ENCODE measurements around the gene ADGRG1. TPM values are rescaled to one million over a fixed set of nuclear protein-coding genes. Genes with fewer than 3 reads are reported as not detected.

The ADGRG1 gene
- total and polyA plus RNA-seq, 2 donors (not counting 1 experiment from before 2014, with no cell fraction given): 1.6 to 1.8 TPM

DNA sequence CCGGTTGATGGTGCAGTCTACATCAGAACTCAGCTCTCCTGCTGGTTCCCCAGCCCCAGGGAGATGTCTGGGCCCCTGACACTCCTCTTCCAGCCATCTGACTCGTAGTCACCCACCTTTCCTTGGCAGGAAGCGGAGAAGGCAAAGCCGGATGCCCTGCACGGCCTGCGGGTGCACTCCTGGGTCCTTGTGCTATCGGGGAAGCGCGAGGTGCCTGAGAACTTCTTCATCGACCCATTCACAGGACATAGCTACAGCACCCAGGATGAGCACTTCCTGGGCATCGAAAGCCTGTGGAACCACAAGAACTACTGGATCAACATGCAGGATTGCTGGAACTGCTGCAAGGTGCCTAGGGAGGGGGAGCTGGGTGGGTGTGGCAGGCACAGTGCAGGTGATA is 78.9 kb downstream of the ADGRG1 start:
- H4K20me1 ChIP-seq (ENCODE audit: control insufficient read depth, extremely low read depth, insufficient read depth, low read length): no peaks in the 10 kb centered on the region
- no peak for DNase-seq (ENCODE audit: low read depth in 2 of 2)
- no peaks in the 10 kb centered on the region for H3K79me2 ChIP-seq (ENCODE audit: control insufficient read depth, insufficient read depth, low read length)
- no peak overlapping the region for H2AFZ ChIP-seq (ENCODE audit: low read length)
- no peaks in the 10 kb centered on the region for H3K9me3 ChIP-seq (ENCODE audit: control insufficient read depth, insufficient read depth, low read depth, low read length)
- peaks cover 9% of the 10 kb centered on the region for H3K27me3 ChIP-seq (ENCODE audit: control insufficient read depth, insufficient read depth, low read length)
- no peak overlapping the region for H3K9ac ChIP-seq (ENCODE audit: insufficient read depth, low read length)
- TF ChIP-seq, protein P1, sequence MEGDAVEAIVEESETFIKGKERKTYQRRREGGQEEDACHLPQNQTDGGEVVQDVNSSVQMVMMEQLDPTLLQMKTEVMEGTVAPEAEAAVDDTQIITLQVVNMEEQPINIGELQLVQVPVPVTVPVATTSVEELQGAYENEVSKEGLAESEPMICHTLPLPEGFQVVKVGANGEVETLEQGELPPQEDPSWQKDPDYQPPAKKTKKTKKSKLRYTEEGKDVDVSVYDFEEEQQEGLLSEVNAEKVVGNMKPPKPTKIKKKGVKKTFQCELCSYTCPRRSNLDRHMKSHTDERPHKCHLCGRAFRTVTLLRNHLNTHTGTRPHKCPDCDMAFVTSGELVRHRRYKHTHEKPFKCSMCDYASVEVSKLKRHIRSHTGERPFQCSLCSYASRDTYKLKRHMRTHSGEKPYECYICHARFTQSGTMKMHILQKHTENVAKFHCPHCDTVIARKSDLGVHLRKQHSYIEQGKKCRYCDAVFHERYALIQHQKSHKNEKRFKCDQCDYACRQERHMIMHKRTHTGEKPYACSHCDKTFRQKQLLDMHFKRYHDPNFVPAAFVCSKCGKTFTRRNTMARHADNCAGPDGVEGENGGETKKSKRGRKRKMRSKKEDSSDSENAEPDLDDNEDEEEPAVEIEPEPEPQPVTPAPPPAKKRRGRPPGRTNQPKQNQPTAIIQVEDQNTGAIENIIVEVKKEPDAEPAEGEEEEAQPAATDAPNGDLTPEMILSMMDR (conservative IDR thresholded peaks at IDR 0.05 in 1 of 2, IDR thresholded peaks at IDR 0.05 in 1 of 2; ENCODE audit: low read depth in 1 of 2, low read length in 2 of 2): no peak
- no peak for TF ChIP-seq EZH2 (IDR thresholded peaks at IDR 0.05; ENCODE audit: low read length, missing control alignments)
- no peaks in the 10 kb centered on the region for H3K4me1 ChIP-seq (ENCODE audit: control insufficient read depth, extremely low read depth, insufficient read depth, low read length)
- no peak overlapping the region for H3K4me3 ChIP-seq (replicated peaks in 1 of 4; ENCODE audit: control extremely low read depth in 1 of 4, insufficient read depth in 1 of 4, low read depth in 3 of 4, low read length in 4 of 4)
- H3K4me2 ChIP-seq (ENCODE audit: extremely low read depth, insufficient read depth, low read length): no peak overlapping the region
- H3K27ac ChIP-seq (ENCODE audit: insufficient read depth, low read length): no peak overlapping the region
- H3K36me3 ChIP-seq (ENCODE audit: control insufficient read depth, insufficient read depth, low read length): no peaks in the 10 kb centered on the region

DNA sequence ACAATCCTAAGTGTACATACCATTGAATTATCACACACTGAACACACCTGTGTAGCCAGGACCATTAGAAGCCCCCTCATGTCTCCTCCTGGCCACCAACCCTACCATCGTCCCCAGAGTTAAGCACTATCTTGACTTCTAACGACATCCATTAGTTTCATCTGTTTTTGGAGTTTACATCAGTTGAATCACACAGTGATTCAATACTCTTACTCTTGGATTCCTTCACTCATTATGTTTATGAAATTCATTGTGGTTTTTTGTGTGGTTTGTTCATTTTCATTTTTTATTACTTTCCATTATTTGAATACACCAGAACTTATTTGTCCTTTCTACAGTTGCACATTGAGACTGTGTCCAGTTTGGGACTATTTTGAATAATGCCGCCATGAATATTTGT is 79.7 kb downstream of the ADGRG1 start:
- no peaks in the 10 kb centered on the region for H3K79me2 ChIP-seq (ENCODE audit: control insufficient read depth, insufficient read depth, low read length)
- no peak for TF ChIP-seq EZH2 (IDR thresholded peaks at IDR 0.05; ENCODE audit: low read length, missing control alignments)
- TF ChIP-seq, protein P1 (conservative IDR thresholded peaks at IDR 0.05 in 1 of 2, IDR thresholded peaks at IDR 0.05 in 1 of 2; ENCODE audit: low read depth in 1 of 2, low read length in 2 of 2): no peak
- no peak overlapping the region for H3K4me2 ChIP-seq (ENCODE audit: extremely low read depth, insufficient read depth, low read length)
- H2AFZ ChIP-seq (ENCODE audit: low read length): no peak overlapping the region
- H3K36me3 ChIP-seq (ENCODE audit: control insufficient read depth, insufficient read depth, low read length): no peaks in the 10 kb centered on the region
- no peak for DNase-seq (ENCODE audit: low read depth in 2 of 2)
- no peak overlapping the region for H3K4me3 ChIP-seq (replicated peaks in 1 of 4; ENCODE audit: control extremely low read depth in 1 of 4, insufficient read depth in 1 of 4, low read depth in 3 of 4, low read length in 4 of 4)
- H3K4me1 ChIP-seq (ENCODE audit: control insufficient read depth, extremely low read depth, insufficient read depth, low read length): no peaks in the 10 kb centered on the region
- peaks cover 9% of the 10 kb centered on the region for H3K27me3 ChIP-seq (ENCODE audit: control insufficient read depth, insufficient read depth, low read length)
- H3K9ac ChIP-seq (ENCODE audit: insufficient read depth, low read length): no peak overlapping the region
- H3K9me3 ChIP-seq (ENCODE audit: control insufficient read depth, insufficient read depth, low read depth, low read length): no peaks in the 10 kb centered on the region
- H4K20me1 ChIP-seq (ENCODE audit: control insufficient read depth, extremely low read depth, insufficient read depth, low read length): no peaks in the 10 kb centered on the region
- no peak overlapping the region for H3K27ac ChIP-seq (ENCODE audit: insufficient read depth, low read length)

DNA sequence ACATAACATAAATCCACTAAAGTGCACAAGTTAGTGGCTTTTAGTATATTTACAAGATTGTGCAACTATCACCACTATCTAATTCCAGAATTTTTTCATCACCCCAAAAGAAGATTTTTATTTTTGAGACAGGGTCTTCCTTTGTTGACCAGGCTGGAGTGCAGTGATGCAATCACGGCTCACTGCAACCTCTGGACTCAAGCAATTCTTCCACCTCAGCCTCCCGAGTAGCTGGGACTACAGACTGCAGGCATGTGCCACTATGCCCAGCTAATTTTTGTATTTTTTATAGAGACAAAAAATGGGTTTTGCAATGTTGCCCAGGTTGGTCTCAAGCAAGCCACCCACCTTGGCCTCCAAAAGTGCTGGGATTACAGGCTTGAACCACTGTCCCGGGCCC is 81.2 kb downstream of the ADGRG1 start:
- Histone ChIP-seq H3K9ac (ENCODE audit: insufficient read depth, low read length) (no peak overlapping the region), H3K4me1 (ENCODE audit: control insufficient read depth, extremely low read depth, insufficient read depth, low read length) (no peaks in the 10 kb centered on the region), H4K20me1 (ENCODE audit: control insufficient read depth, extremely low read depth, insufficient read depth, low read length) (no peaks in the 10 kb centered on the region), H3K79me2 (ENCODE audit: control insufficient read depth, insufficient read depth, low read length) (no peaks in the 10 kb centered on the region), H3K36me3 (ENCODE audit: control insufficient read depth, insufficient read depth, low read length) (no peaks in the 10 kb centered on the region), H3K9me3 (ENCODE audit: control insufficient read depth, insufficient read depth, low read depth, low read length) (no peaks in the 10 kb centered on the region), H3K4me2 (ENCODE audit: extremely low read depth, insufficient read depth, low read length) (no peak overlapping the region), H3K4me3 (replicated peaks in 1 of 4; ENCODE audit: control extremely low read depth in 1 of 4, insufficient read depth in 1 of 4, low read depth in 3 of 4, low read length in 4 of 4) (no peak overlapping the region), H3K27ac (ENCODE audit: insufficient read depth, low read length) (no peak overlapping the region), H2AFZ (ENCODE audit: low read length) (no peak overlapping the region), H3K27me3 (ENCODE audit: control insufficient read depth, insufficient read depth, low read length) (peaks cover 11% of the 10 kb centered on the region)
- TF ChIP-seq, protein P1 (conservative IDR thresholded peaks at IDR 0.05 in 1 of 2, IDR thresholded peaks at IDR 0.05 in 1 of 2; ENCODE audit: low read depth in 1 of 2, low read length in 2 of 2): no peak
- no peak for TF ChIP-seq EZH2 (IDR thresholded peaks at IDR 0.05; ENCODE audit: low read length, missing control alignments)
- DNase-seq (ENCODE audit: low read depth in 2 of 2): no peak
